SIG-M5 treated with dmso at 0.1 percent for 504 hours (cell line): Measurements from ENCODE around the gene MTHFSD.

Experiments
- DNase-seq: peaks from one replicate; lab custom pipeline; 2025; ENCODE audit not compliant: unreplicated experiment; lab: John Stamatoyannopoulos, UW

The MTHFSD gene

DNA sequence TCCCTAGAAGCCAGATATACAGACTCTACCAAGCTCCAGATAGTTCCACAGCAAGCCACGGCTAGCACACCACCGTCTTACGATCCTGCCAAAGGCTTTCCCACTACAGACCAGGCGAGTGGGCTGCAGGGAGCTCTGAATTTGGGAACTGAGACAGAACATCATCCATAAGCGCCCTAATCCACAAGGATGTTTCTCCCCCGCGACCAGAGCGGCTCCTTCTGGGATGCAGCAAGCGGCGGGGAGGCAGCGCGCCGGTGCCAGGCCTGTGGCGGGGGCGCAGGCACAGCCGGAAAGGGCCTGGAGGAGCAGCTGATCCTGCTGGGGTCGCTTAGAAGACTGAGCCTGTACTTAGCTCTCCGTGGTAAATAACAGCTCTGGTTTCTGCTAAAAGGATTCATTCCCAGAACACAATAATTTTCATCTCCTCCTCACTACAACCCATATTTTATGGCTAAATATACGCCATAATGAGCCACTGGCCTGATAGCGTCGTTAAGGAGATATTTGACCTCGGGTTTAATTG is 60.9 kb downstream of the MTHFSD start:
- DNase-seq, result no peak

DNA sequence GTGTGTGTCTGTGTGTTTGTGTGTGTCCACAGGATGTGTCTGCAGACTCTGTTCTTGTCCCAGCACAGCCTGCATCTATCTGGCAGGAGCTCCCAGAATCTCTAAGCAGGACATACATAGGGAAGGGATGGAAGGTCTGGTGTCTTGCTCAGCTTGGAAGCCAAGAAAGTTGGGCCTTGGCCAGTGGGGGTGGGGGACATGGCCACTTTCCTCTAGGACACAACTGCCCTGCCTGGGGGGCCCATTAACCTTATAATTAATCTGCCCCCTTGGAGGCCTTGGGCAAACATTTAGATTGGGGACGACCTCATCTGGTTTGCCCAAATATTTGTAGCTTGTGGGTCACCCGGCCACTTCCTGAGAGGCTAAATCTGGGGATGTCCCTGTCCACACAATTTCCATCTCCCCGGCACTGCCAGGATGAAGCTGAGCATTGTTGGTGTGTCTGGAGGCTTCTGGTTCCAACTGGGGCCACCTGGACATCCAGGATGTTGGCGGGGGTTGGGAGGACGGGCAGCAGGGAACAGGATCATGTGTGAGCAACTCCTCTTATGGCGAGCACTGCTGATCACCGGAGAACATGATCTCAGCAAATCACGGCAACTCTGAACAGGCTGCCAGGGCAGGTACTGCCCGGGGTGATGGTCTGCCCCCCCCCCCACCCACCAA is 61.9 kb downstream of the MTHFSD start:
- no peak for DNase-seq

DNA sequence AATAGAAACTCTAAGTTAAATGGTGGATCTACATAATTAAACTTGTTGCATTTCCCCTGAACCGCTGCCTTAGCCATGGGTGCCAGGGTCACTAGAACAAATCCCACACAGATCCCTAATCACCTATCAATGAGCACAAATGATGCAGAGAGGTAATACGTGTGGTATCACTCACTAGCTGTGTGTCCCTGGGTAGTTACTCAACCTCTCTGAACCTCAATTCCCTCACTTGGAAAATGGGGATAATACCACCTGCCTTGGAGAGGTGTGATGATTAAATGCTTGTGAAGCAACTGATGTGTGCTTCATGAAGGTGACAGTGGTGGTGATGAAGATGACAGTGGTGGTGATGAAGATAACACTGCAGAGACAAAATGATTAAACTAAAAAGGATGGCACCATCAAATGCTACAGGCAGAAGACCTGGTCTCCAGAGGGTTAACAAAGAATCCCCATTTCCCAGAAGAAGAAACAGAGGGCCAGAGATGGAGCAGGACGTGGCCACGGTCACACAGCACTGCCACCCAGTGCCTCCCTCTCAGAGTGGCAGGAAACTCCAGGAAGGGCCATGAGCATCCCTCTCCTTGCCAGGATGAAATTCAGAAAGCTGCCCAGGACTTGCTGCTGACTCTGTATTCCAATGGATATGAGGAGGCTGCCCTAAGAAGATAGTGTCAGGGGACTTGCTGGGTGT is 62.6 kb downstream of the MTHFSD start:
- no peak for DNase-seq

DNA sequence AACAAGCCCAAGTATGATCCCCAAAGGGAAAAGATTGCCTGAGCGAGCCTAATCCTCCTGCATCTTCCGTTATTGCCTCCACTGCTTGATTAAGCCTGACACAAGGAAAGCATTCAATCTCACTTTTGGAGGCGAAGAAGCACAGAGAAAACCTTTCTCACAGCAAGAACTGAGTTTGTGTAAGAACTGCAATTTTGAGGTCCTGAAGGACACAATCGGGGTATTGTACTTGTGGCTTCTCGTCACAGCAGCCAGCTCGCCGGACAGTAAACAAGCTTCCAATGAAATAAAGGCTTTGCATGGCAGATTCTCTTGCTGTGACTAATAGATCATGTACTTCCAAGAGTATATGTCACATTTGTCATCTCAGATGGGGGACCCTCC is 63.4 kb downstream of the MTHFSD start:
- no peak for DNase-seq

- no peak for DNase-seq
Measured at GRCh38 chr16:86490859-86491639, 64.0 kb downstream of the MTHFSD start.

DNA sequence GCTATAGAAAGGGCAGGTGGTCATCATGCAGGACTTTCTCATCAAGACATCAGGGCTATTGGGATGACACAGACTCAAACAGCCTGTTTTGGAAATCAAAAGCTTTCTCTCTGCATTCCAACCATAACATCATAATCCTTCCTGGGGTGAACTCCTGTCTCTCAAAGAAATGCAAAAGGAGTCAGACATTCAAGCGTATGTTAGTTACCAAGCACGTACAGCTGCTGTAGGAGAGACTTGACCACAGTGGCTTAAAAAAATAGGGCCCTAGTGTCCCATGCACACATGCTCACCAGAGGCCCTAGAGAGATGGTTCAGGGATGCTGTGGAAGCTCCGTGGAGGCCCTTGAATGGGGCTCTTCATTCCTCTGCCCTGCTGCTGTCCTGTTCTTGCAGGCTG is 69.3 kb downstream of the MTHFSD start:
- DNase-seq, result no peak

- DNase-seq, result no peak
Measured at GRCh38 chr16:86484240-86484639, 70.8 kb downstream of the MTHFSD start.

GRCh38 chr16:86481607-86482006 is 73.4 kb downstream of the MTHFSD start:
- no peak for DNase-seq

- DNase-seq, result no peak
Measured at GRCh38 chr16:86480444-86480843, 74.6 kb downstream of the MTHFSD start.
